ENCODE measurements around the gene CAMK1D.

CAMK1D gene

GRCh38 chr10:12375076-12375504, 25.7 kb downstream of the CAMK1D start:
- DNase-seq (ENCODE audit: low read depth in 2 of 2): no peak

GRCh38 chr10:12376211-12376610, 26.9 kb downstream of the CAMK1D start:
- no peak for DNase-seq (ENCODE audit: low read depth in 2 of 2)

- no peak for DNase-seq (ENCODE audit: low read depth in 2 of 2)
Measured at GRCh38 chr10:12377658-12378290, 28.4 kb downstream of the CAMK1D start.

- no peak for DNase-seq (ENCODE audit: low read depth in 2 of 2)
Measured at GRCh38 chr10:12380999-12381398, 31.7 kb downstream of the CAMK1D start.

GRCh38 chr10:12381536-12382156, 32.3 kb downstream of the CAMK1D start:
- DNase-seq (ENCODE audit: low read depth in 2 of 2): no peak

GRCh38 chr10:12382157-12382548, 32.8 kb downstream of the CAMK1D start:
- DNase-seq (ENCODE audit: low read depth in 2 of 2): no peak

- DNase-seq (ENCODE audit: low read depth in 2 of 2): no peak
Measured at GRCh38 chr10:12382956-12383531, 33.7 kb downstream of the CAMK1D start.

GRCh38 chr10:12384906-12385305, 35.6 kb downstream of the CAMK1D start:
- DNase-seq (ENCODE audit: low read depth in 2 of 2): no peak

GRCh38 chr10:12387561-12388210, 38.3 kb downstream of the CAMK1D start:
- no peak for DNase-seq (ENCODE audit: low read depth in 2 of 2)

GRCh38 chr10:12388671-12389070, 39.3 kb downstream of the CAMK1D start:
- no peak for DNase-seq (ENCODE audit: low read depth in 2 of 2)

- no peak for DNase-seq (ENCODE audit: low read depth in 2 of 2)
Measured at GRCh38 chr10:12389154-12389734, 39.9 kb downstream of the CAMK1D start.

- no peak for DNase-seq (ENCODE audit: low read depth in 2 of 2)
Measured at GRCh38 chr10:12390733-12391132, 41.4 kb downstream of the CAMK1D start.

- no peak for DNase-seq (ENCODE audit: low read depth in 2 of 2)
Measured at GRCh38 chr10:12391206-12391605, 41.9 kb downstream of the CAMK1D start.

- DNase-seq (ENCODE audit: low read depth in 2 of 2): no peak
Measured at GRCh38 chr10:12393831-12394230, 44.5 kb downstream of the CAMK1D start.

- no peak for DNase-seq (ENCODE audit: low read depth in 2 of 2)
Measured at GRCh38 chr10:12394241-12395033, 45.1 kb downstream of the CAMK1D start.

- no peak for DNase-seq (ENCODE audit: low read depth in 2 of 2)
Measured at GRCh38 chr10:12396093-12396492, 46.7 kb downstream of the CAMK1D start.

- no peak for DNase-seq (ENCODE audit: low read depth in 2 of 2)
Measured at GRCh38 chr10:12396567-12396966, 47.2 kb downstream of the CAMK1D start.

- no peak for DNase-seq (ENCODE audit: low read depth in 2 of 2)
Measured at GRCh38 chr10:12397147-12397896, 48.0 kb downstream of the CAMK1D start.

- DNase-seq (ENCODE audit: low read depth in 2 of 2): no peak
Measured at GRCh38 chr10:12397941-12398340, 48.6 kb downstream of the CAMK1D start.

- DNase-seq (ENCODE audit: low read depth in 2 of 2): peak in 1 of 2 experiments; percentile 29
Measured at GRCh38 chr10:12400266-12400931, 51.1 kb downstream of the CAMK1D start.

Measured in fibroblast of skin of left quadriceps (primary cell).